Loucy (cell line): ENCODE data around the gene TTYH2.

Experiments used
- CTCF ChIP-seq: fragments of 200-600 bp; sonication (generic); conservative IDR thresholded peaks from 2 replicates; pipeline ENCODE4 v1.5.1; 2014; ENCODE audit warnings: mild to moderate bottlenecking, antibody characterized with exemption, low read length
- EZH2phosphoT487 ChIP-seq: fragments of 200-600 bp; IDR thresholded peaks from 2 replicates; pipeline ENCODE4 v1.6.1; 2018; ENCODE audit warnings: antibody characterized with exemption, mild to moderate bottlenecking, moderate library complexity, borderline replicate concordance

DNA sequence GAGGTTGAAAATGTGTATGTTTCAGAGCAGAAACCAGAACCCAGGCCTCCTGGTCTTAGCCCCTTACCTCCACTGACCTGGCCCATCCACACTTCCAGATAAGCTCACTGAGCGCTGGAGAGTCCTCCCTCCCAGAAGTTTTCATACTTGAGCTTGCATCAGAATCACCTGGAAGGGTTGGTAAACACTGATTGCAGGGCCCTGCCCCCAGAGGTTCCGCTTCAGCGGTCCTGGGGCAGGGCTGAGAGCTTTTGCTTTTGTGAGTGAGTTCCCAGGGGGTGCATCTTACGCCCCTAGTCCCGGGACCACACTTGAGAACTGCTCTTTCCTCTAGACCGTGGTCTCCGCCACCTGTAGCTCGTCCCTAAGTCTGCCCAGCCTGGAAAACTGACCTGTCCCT lies 20.6 kb downstream of the TTYH2 start:
- TF ChIP-seq EZH2phosphoT487 (no peak), CTCF (no peak)
